Ovary (tissue), 9 donors: ENCODE results near the gene HMGA1. TPM values are rescaled to one million over a fixed set of nuclear protein-coding genes. Genes with fewer than 3 reads are reported as not detected.

Experiments used
- DNase-seq, 5 donors: peaks; one replicate each; pipeline ENCODE4 v3.0.0-alpha.2; 2019 to 2020
- H3K27ac ChIP-seq, 2 donors: fragments of 200-600 bp; one replicate each; pipeline versions ENCODE4 v1.5.1 to v1.8.0; 2019 to 2022
- H3K27me3 ChIP-seq: fragments of 200-600 bp; one replicate; pipeline ENCODE4 v1.8.0; 2022
- H3K36me3 ChIP-seq: fragments of 200-600 bp; sonication (generic); one replicate; pipeline ENCODE4 v1.5.1; 2019
- H3K4me1 ChIP-seq: one replicate; pipeline ENCODE4 v1.8.1; 2013; ENCODE audit warnings: mild to moderate bottlenecking, moderate library complexity; ENCODE audit not compliant: insufficient read depth
- H3K4me3 ChIP-seq: fragments of 200-600 bp; sonication (generic); one replicate; pipeline ENCODE4 v1.5.1; 2017
- H3K9me3 ChIP-seq, 2 donors: fragments of 200-600 bp in 1 of 2; sonication (generic) in 1 of 2; one replicate each; pipeline versions ENCODE4 v1.5.1 to v1.8.1; 2013 to 2019; ENCODE audit warnings: mild to moderate bottlenecking in 1 of 2, moderate library complexity in 1 of 2
- EP300 ChIP-seq: sonication (generic); formaldehyde crosslinking; IDR thresholded peaks from one replicate; pipeline ENCODE4 v1.6.1; 2017; ENCODE audit warnings: antibody characterized with exemption
- POLR2A ChIP-seq: fragments of 450-650 bp; IDR thresholded peaks from one replicate; pipeline ENCODE4 v1.6.1; 2017; ENCODE audit warnings: antibody characterized with exemption, mild to moderate bottlenecking, moderate library complexity
- WGBS, 3 donors: extraction: QIAGEN DNeasy Blood & Tissue Kit in 1 of 3; methylation state at CpG; one replicate each; pipeline versions ENCODE4 v1.1.5 to v1.1.7; 2013 to 2017; 5-methylcytosine and 5-hydroxymethylcytosine counted together
- intact Hi-C, 4 donors: fragments of 100-400 bp; cut with DNase I; formaldehyde crosslinking; loops; one replicate each; pipeline versions ENCODE4 v1.11.0 to v1.15.1; 2022 to 2023
- polyA plus RNA-seq, 2 donors: library from polyadenylated mRNA; stranded (reverse); fragments of 200-250 nt in 1 of 2; fragments of 350-450 nt in 1 of 2; fragmentation: Illumina TruSeq in 1 of 2; extraction: RNeasy Lipid Tissue Mini Kit (QIAGEN cat#74804) in 1 of 2; gene quantifications; one replicate each; pipeline ENCODE4 v1.2.3, GENCODE V29; 2013 to 2014
- total RNA-seq, 7 donors: library from RNA; depleted of rRNA in 2 of 7; stranded (reverse); fragments of >200 nt in 2 of 7; fragmentation: NEBNext Ultra II Directional in 3 of 7; extraction: Animal tissue kit (Norgen Biotek cat#: 25700) in 3 of 7; gene quantifications; one replicate each; pipeline versions ENCODE4 v1.1.0 to v1.2.4, GENCODE V29; 2016 to 2023
- TF ChIP-seq, protein P1 (sequence below), 3 donors: fragments of 450-650 bp in 2 of 3; fragments of 200-600 bp in 1 of 3; IDR thresholded peaks; one replicate each; pipeline versions ENCODE4 v1.5.1 to v1.8.0; 2016 to 2022; ENCODE audit warnings: antibody characterized with exemption in 3 of 3, mild to moderate bottlenecking in 1 of 3
- donor health status: DM: no; HTN: no; CAD: no; lungs with moderate emphysema.
- donor health status: DM: no; HTN: no; CAD: no.
- donor health status: Bipolar disorder and iron deficiency.
- donor health status: DM: yes; HTN: yes; CAD: no.
- donor health status: DM: no; HTN: no; CAD: no.
- donor health status: DM: yes; HTN: yes; CAD: no.

Gene HMGA1
- total and polyA plus RNA-seq, 9 donors: 2.4 to 39.9 (median 8.0) TPM

DNA sequence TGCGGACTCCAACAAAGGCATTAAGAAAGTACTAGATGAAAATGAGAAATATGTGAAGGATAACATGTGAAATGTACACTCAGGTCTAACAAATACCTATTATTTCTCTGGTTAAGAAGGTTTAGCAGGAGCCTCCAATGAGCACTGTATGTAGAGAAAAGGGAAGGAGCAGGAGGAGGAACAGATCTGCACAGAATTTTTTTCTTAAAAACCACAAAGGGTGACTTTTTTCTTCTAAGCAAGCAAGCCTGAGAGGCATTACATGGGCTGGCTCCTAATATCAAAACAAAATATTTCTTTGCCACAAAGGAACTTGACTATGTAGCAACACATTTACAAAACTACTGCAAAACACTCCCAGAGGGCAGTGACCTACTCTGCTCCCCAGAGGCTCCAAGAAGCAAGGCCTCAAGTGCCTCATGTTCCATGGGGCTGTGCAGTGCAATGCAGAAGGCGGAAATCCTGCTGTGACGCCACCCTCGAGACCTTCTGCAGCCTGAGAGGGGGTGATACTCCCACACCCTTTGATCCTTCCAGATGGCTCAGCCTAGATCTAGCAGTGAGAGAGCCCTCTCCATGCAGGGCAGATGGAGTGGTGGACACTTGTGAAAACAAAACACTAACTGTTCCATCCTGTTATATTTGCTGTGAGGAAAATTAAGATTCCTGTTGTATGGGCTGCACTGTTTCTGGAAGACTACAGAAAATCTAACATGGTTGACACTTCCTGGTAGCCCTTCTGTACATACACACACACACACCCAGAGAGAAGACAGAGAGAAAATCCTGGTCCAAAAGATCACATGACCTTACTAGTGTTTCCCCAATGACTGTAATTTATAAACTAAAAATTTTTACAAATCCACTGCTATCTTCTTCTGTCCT is 48.1 kb downstream of the HMGA1 start:
- TF ChIP-seq EP300 (no peak), POLR2A (no peak)
- TF ChIP-seq, protein P1, sequence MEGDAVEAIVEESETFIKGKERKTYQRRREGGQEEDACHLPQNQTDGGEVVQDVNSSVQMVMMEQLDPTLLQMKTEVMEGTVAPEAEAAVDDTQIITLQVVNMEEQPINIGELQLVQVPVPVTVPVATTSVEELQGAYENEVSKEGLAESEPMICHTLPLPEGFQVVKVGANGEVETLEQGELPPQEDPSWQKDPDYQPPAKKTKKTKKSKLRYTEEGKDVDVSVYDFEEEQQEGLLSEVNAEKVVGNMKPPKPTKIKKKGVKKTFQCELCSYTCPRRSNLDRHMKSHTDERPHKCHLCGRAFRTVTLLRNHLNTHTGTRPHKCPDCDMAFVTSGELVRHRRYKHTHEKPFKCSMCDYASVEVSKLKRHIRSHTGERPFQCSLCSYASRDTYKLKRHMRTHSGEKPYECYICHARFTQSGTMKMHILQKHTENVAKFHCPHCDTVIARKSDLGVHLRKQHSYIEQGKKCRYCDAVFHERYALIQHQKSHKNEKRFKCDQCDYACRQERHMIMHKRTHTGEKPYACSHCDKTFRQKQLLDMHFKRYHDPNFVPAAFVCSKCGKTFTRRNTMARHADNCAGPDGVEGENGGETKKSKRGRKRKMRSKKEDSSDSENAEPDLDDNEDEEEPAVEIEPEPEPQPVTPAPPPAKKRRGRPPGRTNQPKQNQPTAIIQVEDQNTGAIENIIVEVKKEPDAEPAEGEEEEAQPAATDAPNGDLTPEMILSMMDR (IDR thresholded peaks at IDR 0.05): no peak
- Histone ChIP-seq H3K4me1 (no peaks in the 10 kb centered on the region), H3K9me3 (no peaks in the 10 kb centered on the region), H3K27me3 (no peaks in the 10 kb centered on the region), H3K27ac (no peak overlapping the region), H3K36me3 (no peaks in the 10 kb centered on the region), H3K4me3 (no peak overlapping the region)
- intact Hi-C loops: no loop called here
- WGBS, 3 donors: 49 to 51% (median 50%) methylated on average over 4 of the region's 4 CpGs
- DNase-seq: peak; percentile 39 to 75 (median 47)

DNA sequence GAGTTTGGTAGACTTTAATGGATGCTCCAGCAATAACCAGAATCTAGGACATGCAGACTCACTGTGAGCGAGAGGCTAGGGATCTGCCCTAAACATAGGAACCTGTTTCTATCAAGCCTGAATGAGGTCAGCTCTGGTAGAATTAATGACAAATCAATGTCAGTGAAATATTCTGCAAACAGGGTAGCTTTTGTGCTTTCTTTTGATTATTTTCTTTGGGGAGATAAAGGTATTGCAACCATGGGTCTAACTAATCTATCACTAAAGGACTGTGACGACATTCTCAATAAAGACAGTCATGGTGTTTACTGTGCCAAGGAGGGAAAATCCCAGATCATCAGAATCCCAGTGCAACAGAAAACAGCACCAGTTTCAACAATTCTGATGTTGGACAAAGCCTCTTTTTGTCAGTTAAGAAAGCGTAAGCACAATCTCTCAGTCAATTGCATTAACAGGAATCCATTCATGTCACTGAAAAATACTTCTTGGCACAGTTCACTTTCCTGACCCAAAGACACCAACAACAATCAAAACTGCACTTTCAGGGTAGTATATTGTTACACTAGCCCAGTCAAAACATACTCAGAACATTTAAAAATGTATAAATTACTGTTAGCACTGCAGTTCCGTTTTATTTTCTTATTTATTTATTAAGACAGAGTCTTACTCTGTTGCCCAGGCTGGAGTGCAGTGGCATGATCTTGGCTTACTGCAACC is 48.9 kb downstream of the HMGA1 start:
- no peaks in the 10 kb centered on the region for H3K36me3 ChIP-seq
- 89 to 91% (median 90%) methylated on average over 4 of the region's 4 CpGs for WGBS, 3 donors
- intact Hi-C loops: no loop called here
- TF ChIP-seq, protein P1 (IDR thresholded peaks at IDR 0.05): no peak
- no peaks in the 10 kb centered on the region for H3K27me3 ChIP-seq
- no peak overlapping the region for H3K4me3 ChIP-seq
- DNase-seq: no peak
- H3K9me3 ChIP-seq: no peaks in the 10 kb centered on the region
- H3K4me1 ChIP-seq: no peaks in the 10 kb centered on the region
- H3K27ac ChIP-seq: no peak overlapping the region

DNA sequence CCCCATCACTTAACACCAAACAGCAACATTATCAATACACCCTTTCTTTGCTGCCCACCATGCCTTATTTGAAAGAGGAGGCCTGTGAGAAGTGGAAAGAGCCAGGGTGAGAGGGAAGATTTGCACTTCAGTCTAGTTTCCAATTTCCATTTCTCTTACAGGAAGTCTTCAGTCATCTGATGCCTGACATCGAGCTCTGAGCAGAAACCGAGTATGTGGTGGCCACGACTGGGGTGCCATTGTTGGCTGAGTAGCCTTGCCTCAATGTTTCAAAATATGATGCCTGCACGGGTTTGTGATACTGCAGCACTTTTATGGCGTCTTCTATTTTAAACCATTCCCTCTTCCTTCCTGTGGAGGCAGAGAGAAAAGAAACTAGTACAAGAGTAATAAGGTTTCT is 51.9 kb downstream of the HMGA1 start:
- intact Hi-C loops: no loop called here
- no peaks in the 10 kb centered on the region for H3K36me3 ChIP-seq
- H3K4me3 ChIP-seq: no peak overlapping the region
- H3K4me1 ChIP-seq: no peaks in the 10 kb centered on the region
- no peaks in the 10 kb centered on the region for H3K9me3 ChIP-seq
- no peak for DNase-seq
- 51 to 73% (median 64%) methylated on average over 5 of the region's 5 CpGs for WGBS, 3 donors
- no peak overlapping the region for H3K27ac ChIP-seq
- no peaks in the 10 kb centered on the region for H3K27me3 ChIP-seq
- no peak for TF ChIP-seq POLR2A
- TF ChIP-seq EP300: no peak
- TF ChIP-seq, protein P1 (IDR thresholded peaks at IDR 0.05): no peak

DNA sequence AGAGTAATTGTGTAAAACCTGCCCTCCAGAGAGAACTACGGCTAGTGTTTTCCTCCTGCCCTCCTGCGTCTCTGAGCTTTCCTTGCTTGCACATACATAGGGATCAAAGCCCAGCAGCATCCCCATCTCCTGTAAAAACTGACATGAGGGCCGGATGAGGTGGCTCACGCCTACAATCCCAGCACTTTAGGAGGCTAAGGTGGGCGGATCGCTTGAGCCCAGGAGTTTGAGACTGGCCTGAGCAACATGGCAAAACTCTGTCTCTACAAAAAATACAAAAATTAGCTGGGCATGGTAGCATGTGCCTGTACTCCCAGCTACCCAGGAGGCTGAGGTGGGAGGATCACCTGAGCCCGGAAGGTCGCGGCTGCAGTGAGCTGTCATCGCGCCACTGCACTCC is 52.5 kb downstream of the HMGA1 start:
- Histone ChIP-seq H3K4me3 (no peak overlapping the region), H3K27me3 (no peaks in the 10 kb centered on the region), H3K27ac (no peak overlapping the region), H3K36me3 (no peaks in the 10 kb centered on the region), H3K9me3 (no peaks in the 10 kb centered on the region), H3K4me1 (no peaks in the 10 kb centered on the region)
- no peak for TF ChIP-seq EP300
- TF ChIP-seq POLR2A: no peak
- TF ChIP-seq, protein P1 (IDR thresholded peaks at IDR 0.05): no peak
- DNase-seq: no peak
- 92 to 97% (median 94%) methylated on average over 11 of the region's 11 CpGs for WGBS, 3 donors
- intact Hi-C loops: no loop called here
